Measurements from ENCODE around the gene TRIM39. TPM values are rescaled to one million over a fixed set of nuclear protein-coding genes. Genes with fewer than 3 reads are reported as not detected.

TRIM39 gene
- total RNA-seq, 1 donor = 14.5 TPM

DNA sequence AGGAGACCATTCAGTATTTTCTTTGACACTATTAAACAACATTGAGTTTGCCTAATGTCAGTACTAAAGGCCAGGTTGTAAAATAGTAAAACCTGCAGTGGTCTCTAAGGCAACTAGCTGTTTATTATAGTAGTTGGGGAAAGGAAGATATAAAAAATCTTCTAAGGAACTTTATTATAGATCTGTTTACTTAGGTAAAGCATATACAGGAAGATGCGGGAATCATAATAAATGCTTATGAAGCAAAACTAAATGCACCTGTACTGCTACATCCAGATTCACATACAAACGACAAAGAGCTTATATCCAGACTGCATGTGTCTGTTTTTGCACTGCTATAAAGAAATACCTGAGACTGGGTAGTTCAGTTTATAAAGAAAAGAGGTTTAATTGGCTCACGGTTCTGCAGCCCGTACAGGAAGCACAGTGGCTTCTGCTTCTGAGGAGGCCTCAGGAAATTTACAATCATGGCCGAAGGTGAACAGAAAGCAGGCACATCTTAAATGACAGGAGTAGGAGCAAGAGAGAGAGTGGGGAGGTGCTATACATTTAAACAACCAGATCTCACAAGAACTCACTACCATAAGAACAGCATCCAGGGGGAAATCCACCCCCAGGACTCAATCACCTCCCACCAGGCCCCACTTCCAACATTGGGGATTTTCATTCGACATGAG lies 8.7 kb upstream of the TRIM39 start:
- TF ChIP-seq, protein P1, sequence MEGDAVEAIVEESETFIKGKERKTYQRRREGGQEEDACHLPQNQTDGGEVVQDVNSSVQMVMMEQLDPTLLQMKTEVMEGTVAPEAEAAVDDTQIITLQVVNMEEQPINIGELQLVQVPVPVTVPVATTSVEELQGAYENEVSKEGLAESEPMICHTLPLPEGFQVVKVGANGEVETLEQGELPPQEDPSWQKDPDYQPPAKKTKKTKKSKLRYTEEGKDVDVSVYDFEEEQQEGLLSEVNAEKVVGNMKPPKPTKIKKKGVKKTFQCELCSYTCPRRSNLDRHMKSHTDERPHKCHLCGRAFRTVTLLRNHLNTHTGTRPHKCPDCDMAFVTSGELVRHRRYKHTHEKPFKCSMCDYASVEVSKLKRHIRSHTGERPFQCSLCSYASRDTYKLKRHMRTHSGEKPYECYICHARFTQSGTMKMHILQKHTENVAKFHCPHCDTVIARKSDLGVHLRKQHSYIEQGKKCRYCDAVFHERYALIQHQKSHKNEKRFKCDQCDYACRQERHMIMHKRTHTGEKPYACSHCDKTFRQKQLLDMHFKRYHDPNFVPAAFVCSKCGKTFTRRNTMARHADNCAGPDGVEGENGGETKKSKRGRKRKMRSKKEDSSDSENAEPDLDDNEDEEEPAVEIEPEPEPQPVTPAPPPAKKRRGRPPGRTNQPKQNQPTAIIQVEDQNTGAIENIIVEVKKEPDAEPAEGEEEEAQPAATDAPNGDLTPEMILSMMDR (IDR thresholded peaks at IDR 0.05; ENCODE audit: extremely low read depth, low read depth, low read length) = no peak
- no peak overlapping the region for H3K4me3 ChIP-seq (ENCODE audit: insufficient read depth, low read length)
- no peak overlapping the region for H3K27ac ChIP-seq (ENCODE audit: low read depth, low read length)
- DNase-seq (ENCODE audit: insufficient read length, low spot score, missing footprints) = no peak
- no peak overlapping the region for H3K4me2 ChIP-seq (ENCODE audit: insufficient read depth, low read length)
- peaks cover 75% of the 10 kb centered on the region for H4K20me1 ChIP-seq (ENCODE audit: insufficient read depth, low read length)
- no peak overlapping the region for H2AFZ ChIP-seq (ENCODE audit: low read length)
- H3K79me2 ChIP-seq (ENCODE audit: insufficient read depth, low read length) = peaks cover 97% of the 10 kb centered on the region
- no peaks in the 10 kb centered on the region for H3K9me3 ChIP-seq (ENCODE audit: low read depth, low read length)
- H3K4me1 ChIP-seq (ENCODE audit: insufficient read depth, low read length) = peaks cover 16% of the 10 kb centered on the region
- no peaks in the 10 kb centered on the region for H3K27me3 ChIP-seq (ENCODE audit: insufficient read depth, low read length)
- peaks cover 11% of the 10 kb centered on the region for H3K36me3 ChIP-seq (ENCODE audit: insufficient read depth, low read length)

DNA sequence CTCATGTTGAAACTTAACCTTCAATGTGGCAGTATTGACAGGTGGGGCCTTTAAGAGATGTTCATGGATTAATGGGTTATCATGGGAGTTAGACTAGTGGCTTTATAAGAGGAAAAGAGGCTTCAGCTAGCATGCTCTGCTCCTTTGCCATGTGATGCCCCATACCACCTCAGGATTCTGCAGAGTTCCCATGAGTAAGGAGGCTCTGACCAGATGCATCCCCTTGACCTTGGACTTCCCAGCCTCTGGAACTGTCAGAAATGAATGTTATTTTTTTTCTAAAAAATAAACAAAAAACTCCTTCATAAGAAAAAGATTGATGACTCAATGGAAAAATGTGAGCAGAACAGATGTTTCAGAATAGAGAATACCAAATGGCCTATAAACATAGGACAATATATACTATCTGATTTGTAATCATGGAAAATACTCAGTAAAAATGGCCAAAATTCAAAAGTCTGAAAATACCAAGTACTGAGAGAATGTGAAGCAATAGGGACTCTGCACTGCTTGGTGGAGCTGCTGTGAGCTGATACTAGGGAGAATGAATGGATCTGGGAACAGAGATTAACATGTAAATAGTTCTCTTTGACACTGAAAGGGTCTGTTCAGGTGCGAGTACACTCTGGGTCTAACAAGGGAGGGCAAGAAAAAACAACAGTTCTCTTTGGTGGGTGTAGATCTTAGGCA lies 7.4 kb upstream of the TRIM39 start:
- H3K27ac ChIP-seq (ENCODE audit: low read depth, low read length) = peak overlapping the region; percentile 25
- peaks cover 23% of the 10 kb centered on the region for H3K4me1 ChIP-seq (ENCODE audit: insufficient read depth, low read length)
- H4K20me1 ChIP-seq (ENCODE audit: insufficient read depth, low read length) = peaks cover 69% of the 10 kb centered on the region
- H3K9me3 ChIP-seq (ENCODE audit: low read depth, low read length) = no peaks in the 10 kb centered on the region
- TF ChIP-seq, protein P1 (IDR thresholded peaks at IDR 0.05; ENCODE audit: extremely low read depth, low read depth, low read length) = no peak
- no peaks in the 10 kb centered on the region for H3K27me3 ChIP-seq (ENCODE audit: insufficient read depth, low read length)
- H3K4me2 ChIP-seq (ENCODE audit: insufficient read depth, low read length) = no peak overlapping the region
- no peak for DNase-seq (ENCODE audit: insufficient read length, low spot score, missing footprints)
- no peak overlapping the region for H2AFZ ChIP-seq (ENCODE audit: low read length)
- no peak overlapping the region for H3K4me3 ChIP-seq (ENCODE audit: insufficient read depth, low read length)
- peaks cover under 1% of the 10 kb centered on the region for H3K36me3 ChIP-seq (ENCODE audit: insufficient read depth, low read length)
- peaks cover 97% of the 10 kb centered on the region for H3K79me2 ChIP-seq (ENCODE audit: insufficient read depth, low read length)

DNA sequence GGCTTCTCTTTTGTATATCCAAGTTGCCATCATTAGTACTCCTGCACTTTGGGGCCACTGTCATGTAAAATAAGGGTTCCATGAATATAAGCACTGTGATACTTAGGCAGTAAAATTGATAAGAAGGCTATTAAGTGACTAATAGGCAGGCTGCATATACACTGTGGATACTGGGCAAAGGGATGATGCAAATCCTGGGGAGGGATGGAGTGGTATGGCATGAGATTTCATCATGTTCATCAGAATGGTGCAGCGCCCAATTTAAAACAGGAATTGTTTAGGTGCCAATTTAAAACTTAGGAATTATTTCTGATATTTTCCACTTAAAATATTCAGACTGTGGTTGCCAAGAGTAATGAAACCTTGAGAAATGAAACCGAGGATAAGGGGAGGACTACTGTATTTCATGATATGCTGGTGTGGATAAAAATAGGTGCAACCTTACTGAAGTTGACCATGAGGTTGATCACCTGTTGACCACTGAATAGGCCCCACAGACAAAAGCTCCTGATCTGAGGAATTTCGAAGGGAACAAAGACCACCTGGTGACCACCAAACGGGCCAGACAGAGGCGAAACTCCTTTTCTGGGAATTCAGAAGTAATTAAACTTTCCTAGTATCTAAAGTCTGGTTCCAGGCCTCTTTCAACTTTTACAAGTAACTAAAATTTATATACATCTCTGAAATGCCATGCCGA lies 4.9 kb upstream of the TRIM39 start:
- peaks cover 91% of the 10 kb centered on the region for H3K79me2 ChIP-seq (ENCODE audit: insufficient read depth, low read length)
- H2AFZ ChIP-seq (ENCODE audit: low read length) = no peak overlapping the region
- H4K20me1 ChIP-seq (ENCODE audit: insufficient read depth, low read length) = peaks cover 57% of the 10 kb centered on the region
- no peaks in the 10 kb centered on the region for H3K27me3 ChIP-seq (ENCODE audit: insufficient read depth, low read length)
- H3K36me3 ChIP-seq (ENCODE audit: insufficient read depth, low read length) = no peaks in the 10 kb centered on the region
- H3K4me2 ChIP-seq (ENCODE audit: insufficient read depth, low read length) = peak overlapping the region; percentile 61
- H3K4me3 ChIP-seq (ENCODE audit: insufficient read depth, low read length) = peak overlapping the region; percentile 27
- TF ChIP-seq, protein P1 (IDR thresholded peaks at IDR 0.05; ENCODE audit: extremely low read depth, low read depth, low read length) = no peak
- peaks cover 35% of the 10 kb centered on the region for H3K4me1 ChIP-seq (ENCODE audit: insufficient read depth, low read length)
- H3K9me3 ChIP-seq (ENCODE audit: low read depth, low read length) = no peaks in the 10 kb centered on the region
- peak overlapping the region; percentile 81 for H3K27ac ChIP-seq (ENCODE audit: low read depth, low read length)
- peak; percentile 71 for DNase-seq (ENCODE audit: insufficient read length, low spot score, missing footprints)

Data from osteoblast (primary cell).